Stimulated activated CD4-positive, alpha-beta T cell treated with anti-CD3 and anti-CD28 coated beads, Interleukin-4, amount 100 ng/mL, for 48 hours (primary cell): ENCODE results near the gene FTSJ1.
A peak's percentile ranks its signal among the peaks of the same experiment; 100 is the strongest.
"Not testable (repeated sequence)": the region's sequence is repeated elsewhere in the genome, so short reads cannot be mapped to it uniquely, and the experiment has no call there.

Experiments
- DNase-seq, 2 donors: peaks; one replicate each; pipeline ENCODE4 v3.0.0-alpha.2; 2020; ENCODE audit warnings: low read depth in 2 of 2

FTSJ1 gene, protein sequence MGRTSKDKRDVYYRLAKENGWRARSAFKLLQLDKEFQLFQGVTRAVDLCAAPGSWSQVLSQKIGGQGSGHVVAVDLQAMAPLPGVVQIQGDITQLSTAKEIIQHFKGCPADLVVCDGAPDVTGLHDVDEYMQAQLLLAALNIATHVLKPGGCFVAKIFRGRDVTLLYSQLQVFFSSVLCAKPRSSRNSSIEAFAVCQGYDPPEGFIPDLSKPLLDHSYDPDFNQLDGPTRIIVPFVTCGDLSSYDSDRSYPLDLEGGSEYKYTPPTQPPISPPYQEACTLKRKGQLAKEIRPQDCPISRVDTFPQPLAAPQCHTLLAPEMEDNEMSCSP

DNA sequence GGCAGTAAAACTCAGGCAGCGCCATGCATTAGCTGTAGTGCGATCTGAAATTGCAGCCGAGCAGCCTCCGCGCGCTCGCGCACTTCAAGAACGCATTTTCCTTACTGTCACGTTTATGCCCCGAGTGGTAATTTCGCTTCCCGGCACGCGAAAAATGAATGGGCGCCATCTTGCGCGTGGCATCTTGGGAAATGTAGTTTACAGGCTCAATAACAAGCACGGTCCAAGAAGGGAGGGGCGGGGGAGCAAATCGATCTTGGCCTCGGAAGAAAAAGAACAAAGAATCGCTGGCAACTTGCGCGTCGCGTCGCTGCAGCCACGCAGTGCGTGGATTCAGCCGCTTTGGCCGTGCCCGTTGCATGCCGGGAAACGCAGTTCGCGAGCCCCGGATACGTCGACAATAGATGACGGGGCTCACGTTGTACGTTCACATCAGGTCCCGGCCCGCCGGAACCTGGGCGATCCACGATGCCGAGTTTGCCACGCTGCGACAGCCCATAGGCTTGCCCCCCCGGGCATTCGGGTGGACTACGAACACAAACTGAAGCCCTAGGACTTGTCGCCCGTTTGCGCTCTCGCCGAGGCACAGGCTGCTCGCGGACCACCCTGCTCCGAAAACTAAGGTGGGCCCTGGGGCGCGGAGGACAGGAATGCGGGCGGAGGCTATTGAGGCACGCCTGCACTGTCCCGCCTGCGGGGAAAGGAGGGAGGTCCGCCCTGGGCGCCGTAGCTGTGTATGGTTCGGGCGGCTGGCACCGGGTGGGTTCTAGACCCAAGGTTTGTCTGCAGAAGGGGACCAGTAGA, at the start of gene FTSJ1:
FTSJ1 (plus strand) TSS at position 426 of the 804 bp plus-strand sequence. CDS start 1,849 bp downstream, outside the sequence.
- peak; percentile 64 to 83 for DNase-seq

DNA sequence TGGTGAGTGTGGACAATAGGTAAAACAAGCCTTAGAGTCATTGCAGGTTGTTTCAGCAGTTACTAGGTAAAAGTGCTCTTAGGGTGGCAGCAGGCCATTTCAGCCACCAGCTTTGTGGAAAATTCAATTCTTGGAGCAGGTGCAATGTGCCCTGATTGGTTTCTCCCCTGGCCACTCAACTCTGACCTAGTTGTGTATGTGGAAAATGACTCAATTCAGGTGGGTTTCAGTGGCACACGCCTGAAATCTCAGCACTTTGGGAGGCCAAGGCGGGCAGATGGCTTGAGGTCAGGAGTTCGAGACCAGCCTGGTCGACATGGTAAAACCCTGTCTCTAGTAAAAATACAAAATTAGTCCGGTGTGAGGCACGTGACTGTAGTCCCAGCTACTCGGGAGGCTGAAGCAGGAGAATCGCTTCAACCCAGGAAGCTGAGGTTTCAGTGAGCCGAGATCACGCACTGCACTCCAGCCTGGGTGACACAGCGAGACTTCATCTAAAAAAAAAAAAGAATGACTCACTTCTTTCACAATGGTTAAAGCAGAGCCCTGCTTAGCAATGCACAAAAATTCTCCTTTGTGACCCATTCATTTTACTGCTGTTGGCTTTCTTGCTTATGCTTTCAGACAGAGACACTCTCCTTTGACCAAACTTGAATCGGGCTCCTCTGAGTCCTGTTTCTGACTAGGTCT, 48.8 kb upstream of the FTSJ1 start:
- DNase-seq, result not testable (repeated sequence)

DNA sequence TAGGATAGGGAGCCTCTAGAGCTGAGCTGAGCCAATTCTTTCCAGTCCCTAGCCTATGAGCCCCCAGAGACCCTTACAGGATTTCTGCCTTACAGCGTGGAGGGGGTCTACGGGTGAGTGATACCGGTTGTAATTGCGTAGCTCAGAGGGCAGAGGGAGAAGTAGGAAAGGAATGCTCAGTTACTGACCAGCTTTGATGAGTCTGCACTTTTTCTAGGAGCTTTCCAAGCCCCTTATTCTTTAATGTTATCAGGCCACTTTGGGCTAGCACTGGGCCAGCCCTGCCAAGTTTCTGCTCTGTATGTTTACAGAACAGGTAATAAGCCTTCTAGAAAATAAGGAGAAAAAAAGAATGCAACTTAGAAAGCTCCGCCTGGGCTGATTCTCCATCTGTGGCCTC, 46.4 kb upstream of the FTSJ1 start:
- DNase-seq, result not testable (repeated sequence)

DNA sequence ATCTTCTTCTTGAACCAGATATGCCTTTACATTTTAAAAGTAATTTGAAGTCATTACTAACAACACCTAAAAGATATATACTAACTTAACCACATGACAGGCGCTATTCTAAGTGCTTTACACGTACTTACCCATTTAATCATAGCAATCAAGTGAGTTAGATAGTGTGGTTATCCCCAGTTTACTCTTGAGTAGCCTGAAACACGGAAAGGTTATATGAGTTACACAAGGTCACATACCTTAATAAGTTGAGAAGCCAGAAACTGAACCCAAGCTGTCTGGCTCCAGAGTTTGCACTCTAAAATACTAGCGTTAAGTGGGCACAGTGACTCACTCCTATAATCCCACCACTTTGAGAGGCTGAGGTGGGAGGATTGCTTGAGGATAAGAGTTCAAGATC, 45.8 kb upstream of the FTSJ1 start:
- not testable (repeated sequence) for DNase-seq

DNA sequence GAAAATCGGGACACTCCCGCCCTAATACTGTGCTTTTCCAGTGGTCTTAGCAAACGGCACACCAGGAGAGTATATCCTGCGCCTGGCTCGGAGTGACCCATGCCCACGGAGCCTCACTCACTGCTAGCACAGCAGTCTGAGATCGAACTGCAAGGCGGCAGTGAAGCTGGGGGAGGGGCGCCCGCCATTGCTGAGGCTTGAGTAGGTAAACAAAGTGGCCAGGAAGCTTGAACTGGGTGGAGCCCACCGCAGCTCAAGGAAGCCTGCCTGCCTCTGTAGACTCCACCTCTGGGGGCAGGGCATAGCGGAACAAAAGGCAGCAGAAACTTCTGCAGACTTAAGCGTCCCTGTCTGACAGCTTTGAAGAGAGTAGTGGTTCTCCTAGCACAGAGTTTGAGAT, 42.3 kb upstream of the FTSJ1 start:
- DNase-seq, result not testable (repeated sequence)

DNA sequence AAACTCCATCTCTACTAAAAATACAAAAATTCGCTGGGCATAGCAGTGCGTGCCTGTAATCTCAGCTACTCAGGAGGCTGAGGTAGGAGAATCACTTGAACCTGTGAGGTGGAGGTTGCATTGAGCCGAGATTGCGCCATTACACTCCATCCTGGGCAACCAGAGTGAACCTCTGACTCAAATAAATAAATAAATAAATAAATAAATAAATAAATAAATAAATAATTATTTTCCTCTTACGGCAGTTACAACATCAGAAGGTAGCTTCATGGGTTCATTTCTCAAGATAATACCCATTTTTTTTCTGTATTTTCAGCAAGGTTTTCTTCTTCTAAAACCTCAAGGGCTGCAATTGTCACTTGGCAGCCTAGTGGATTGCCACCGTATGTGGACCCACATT, 28.8 kb upstream of the FTSJ1 start:
- DNase-seq, result not testable (repeated sequence)

DNA sequence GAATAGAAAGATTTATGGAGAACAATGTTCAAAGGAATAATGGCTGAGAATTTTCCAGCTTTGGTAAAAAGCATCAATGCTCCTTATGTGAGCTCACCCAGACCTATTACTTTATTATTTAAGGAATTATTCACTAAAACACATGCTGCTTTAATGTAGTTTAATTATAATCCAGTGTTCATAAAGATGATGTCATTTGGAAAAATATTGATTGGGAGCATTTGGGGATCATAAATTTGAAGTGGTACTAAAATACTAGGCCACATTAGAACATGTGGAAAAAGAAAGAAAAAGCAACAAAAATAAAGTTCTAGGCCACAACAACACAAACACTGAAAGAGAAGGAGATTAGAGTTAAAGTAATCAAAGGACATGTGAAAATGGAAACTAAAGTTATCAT, 25.9 kb upstream of the FTSJ1 start:
- no peak for DNase-seq

DNA sequence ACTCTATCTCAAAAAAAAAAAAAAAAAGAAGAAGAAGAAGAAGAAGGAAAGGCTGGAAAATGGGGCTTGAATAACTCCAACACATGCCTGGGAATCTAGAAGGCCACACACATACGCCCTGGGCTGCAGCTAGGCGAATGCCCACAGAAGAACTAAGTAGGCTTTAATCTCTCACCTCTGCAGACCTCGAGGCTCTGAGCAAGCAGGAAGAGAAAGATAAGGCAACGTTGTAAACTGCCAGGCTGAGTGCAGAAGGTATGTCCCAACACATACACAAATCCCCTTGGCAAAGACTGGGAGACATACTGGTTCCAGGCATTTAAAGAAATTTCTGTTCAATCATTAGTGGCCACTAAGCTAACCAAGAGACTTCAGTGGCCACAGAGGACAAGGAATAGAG, 24.3 kb upstream of the FTSJ1 start:
- DNase-seq, result no peak

DNA sequence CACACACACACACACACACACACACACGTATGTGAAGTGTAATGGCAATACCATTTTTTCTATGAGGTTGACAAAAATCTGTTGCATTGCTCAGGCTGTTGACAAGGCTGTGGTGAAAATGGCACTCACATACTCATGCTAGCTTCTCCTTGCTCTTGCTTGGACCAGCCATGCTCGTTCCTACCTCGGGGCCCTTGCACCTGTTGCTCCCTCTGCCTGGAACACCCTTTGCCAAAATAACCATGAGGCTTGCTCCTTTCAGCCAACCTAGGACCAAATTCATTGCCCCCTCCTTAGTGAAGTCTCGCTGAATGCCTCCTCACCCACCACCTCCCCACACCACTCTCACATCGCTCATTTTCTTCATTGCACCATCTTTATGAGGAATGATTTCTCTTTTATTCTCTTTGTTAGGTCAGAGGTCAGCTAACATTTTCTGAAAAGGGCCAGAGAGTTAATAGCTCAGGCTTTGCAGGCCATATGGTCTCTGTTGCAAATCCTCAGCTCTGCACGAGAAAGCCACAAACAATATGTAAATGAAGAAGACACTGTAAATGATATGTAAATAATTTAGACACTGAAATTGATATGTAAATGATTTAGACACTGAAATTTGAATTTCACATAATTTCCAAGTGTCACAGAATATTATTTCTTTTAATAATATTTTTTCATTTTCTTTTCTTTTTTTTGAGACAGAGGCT, 19.2 kb upstream of the FTSJ1 start:
- DNase-seq, result no peak

DNA sequence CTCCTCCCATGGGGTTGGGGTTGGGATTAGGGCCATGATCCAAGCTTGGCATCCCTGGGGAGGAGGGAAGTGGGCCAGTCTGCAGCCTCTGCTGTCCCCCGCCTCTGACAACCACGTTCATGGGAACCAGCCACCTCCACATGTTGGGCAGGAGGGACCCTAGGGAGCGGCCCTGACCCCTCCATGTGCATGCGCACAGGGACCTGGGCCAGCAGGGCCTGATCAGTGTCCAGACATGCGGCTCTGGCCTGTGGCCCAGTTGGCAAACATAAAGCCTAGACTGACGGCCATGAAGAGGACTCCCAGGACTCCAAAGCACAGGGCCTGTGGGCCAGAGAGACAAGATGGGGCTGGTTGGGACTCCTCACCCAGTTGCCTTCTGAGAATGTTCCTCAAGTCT, 17.3 kb upstream of the FTSJ1 start:
- DNase-seq, result no peak

DNA sequence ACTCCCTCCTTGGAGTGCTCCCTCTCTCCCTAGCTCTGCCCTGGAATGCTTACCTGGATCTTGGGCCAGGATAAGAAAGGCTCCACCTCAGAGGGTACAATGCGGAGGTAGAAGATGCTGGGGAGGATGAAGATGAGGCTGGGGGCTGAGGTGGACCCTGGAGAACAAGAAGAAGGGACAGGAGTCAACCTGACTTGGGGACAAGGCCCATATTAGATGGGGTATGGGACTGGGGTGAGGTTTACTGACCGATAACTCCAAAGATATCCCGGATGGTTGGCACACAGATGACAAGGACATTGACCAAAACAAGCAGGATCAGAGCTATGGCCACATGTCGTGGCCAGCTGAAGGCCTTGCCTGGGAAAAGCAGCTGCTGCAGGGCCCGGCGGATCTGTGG, 16.5 kb upstream of the FTSJ1 start:
- DNase-seq, result no peak

DNA sequence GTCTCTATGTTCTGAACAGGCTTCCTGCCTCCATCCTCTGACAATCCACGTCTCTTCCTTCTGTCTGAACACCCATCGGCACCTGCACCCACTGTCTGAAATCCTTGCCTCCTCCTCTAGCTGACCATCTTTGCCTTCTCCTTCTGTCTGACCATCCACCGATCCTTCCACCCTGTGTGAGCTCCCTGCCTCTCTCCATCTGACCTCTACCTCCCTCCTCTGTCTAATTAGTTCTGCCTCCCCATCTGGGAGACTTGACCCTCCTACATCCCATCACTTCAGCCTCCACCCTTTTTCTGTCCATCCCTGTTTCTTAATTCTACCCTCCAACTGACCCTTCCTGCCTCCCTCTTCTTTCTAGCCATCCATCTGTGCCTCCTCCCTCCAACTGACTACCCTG, 16.0 kb upstream of the FTSJ1 start:
- DNase-seq, result no peak

DNA sequence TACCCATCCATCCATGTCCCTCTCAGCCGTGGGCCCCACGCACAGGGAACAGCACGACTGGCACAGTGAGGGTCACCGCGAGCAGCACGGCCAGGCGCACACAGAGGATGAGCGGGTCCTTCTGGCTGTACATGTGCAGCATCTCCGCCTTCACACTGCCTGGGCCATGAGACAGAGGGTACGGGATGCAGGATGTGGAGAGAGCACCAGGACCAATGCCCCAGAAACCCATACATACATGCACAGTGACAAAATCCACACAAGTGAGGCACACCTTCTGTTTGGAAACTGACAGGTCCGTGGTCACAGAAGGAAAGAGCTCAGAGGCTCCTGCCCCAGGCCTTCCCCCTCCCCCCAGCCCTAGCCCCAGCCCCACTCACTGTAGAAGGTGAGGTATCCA, 15.4 kb upstream of the FTSJ1 start:
- DNase-seq, result no peak

DNA sequence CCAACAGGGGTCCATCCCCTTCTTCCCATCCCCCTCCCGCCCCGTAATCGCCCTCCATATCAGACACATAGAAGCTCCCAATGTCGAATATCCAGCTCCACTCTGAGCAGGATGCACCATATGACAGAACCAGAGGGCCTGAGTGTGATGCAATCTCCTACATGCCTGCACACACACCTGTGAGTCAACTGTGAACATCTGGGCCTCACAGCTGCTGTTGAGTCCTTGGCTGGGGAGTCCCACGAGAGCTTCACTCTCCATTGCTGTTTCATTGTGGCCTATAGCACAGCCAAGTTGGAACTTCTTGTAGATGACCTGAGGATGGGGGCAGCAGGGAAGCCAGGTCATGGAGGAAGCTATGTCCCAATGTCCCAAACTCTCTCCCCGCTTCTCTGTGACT, 14.2 kb upstream of the FTSJ1 start:
- DNase-seq, result no peak

DNA sequence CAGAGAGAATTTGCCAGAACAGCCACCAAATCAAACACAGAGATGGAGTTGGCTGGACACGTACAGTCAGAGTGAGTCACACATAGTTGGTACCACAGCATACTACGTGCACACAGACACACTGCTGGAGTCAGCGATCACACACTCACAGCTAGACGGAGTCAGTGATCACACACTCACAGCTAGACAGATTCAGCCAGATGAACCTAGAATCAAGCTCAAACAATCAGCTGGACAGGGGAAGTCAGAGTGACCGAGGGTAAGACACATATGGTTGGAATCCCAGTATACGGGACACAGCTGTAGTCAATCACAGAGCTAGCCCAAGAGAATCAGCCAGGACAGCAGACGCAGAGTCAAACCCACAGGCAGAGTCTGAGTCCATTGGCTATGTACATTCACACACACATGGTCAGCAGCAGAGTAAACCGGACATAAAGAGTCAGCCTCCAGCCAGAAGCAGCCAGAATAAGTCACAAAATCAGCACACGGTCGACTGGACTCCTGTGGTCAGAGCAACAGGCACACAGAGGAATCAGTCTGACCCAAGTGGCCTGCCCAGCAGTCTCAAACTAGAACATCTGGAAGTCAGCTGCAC, 10.6 kb upstream of the FTSJ1 start:
- no peak for DNase-seq

DNA sequence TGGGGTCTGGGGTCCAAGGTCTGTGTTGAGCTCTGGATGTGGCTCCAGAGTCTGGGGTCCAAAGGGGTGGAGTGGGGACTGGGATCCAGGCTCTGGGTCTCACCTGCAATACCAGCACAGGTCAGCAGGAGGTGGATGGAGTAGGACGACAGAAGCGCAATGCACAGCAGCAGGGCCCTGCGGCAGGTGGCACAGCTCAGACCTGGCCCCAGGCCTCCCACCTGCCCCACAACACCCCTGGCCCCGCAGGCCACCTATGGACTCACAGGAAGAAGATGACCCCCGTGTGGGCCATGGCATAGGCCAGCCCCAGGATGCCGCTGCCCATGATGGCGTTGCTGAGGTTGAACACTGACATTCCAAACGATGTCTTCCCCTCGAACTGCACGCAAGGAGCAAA, 9.3 kb upstream of the FTSJ1 start:
- peak in 1 of 2 donors; percentile 41 for DNase-seq

DNA sequence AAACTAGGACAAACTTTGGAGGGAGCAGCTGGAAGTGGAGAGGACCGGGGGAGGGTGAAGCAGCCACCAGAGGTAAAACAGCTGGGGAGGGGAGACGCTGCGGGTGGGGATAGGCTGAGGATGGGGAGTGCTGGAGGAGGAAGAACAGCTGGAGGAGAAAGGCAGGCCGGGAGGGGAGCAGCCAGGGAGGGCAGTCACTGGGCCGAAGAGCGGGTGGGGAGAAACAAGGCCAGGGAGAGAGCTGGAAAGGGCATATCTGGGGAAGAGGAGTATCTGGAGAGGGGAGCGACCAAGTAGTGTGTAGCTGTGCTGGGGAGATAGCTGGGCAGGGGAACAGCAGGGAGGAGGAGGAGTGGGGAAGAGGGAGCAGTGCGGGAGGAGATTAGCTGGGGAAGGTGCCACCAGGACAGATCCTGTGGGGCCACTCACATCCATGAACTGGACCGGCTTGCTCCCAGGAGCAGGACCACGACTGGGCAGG, 8.7 kb upstream of the FTSJ1 start:
- DNase-seq, result no peak

DNA sequence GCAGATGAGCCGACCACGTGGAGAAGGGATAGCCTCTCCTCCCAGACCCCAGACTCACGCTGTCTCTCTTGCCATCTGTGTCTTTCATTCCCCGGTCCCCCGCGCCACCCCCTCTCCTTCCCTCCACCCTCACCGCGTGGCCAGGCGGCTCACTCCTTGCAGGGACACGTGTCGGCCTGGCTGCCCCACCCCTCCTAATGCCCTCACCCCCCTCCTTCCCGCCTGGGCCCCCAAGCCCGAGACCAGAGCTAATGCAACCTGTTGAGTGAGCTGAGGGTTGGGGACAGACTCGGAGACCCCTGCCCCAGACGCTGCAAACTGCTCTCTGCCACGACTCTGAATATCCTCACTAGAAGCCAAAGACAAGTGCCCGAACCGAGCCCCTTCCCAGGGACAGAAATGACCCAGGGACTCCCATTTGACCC, 7.7 kb upstream of the FTSJ1 start:
- peak; percentile 37 to 47 for DNase-seq

DNA sequence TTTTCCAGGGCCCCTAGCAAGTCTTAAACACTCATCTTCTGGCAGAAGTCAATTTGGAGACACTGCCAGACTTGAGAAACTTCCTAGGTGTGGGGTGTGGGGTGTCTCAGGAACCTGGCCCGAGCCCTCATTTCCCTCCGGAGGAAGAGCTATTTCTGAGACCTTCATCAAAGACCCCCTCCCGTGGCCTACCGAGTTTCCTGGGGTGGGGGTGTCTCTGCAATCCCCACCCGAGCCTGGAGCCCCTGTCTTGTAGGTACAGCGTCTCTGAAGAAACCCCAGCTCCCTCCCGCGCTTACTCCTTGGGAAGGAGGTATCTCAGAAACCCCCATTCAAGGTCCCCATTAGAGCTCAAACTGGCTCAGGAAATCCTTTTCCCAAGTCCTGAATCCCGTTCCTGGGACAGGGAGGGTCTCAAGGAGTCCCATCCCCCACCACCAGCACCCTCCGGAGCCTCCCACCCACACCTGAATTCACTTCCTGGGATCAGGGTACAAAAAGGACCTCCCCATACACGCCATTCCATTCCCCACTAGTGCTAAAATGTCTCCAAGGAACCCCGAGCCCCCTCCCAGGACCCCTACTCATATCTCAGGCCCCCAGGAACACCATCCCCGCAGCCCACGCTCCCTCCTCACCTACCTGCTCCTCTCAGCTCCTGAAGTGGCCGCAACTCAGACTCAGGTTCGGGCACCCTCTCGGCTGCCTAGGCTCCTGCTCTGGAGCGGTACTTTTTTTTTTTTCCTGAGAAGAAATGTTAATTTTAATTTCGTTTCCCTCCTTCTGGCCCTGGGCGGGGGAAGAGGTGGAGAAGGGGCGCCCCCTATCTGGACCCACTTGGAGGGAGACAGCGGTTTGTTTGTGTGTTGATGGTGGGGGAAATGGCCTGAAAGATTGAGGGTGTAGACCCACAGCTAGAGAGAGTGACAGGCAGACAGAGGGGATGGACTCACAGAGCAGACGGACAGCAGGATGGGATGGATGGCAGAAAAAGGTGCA, 7.0 kb upstream of the FTSJ1 start:
- DNase-seq, result no peak
